Stimulated activated effector memory CD8-positive, alpha-beta T cell treated with anti-CD3 and anti-CD28 coated beads, Interleukin-12 subunit alpha, Interleukin-12 subunit beta, amount 100 ng/mL, for 72 hours (primary cell): Measurements from ENCODE around the gene ZNF397.

Experiments
- ATAC-seq: fragments of 150-1000 bp; cut with Tn5 transposase; 2 replicates; pipeline ENCODE4 v1.10.0; 2021
- DNase-seq, 2 donors: peaks; one replicate each; pipeline ENCODE4 v3.0.0; 2021 to 2022; ENCODE audit warnings: low spot score in 2 of 2
- H3K27ac Mint-ChIP-seq: one replicate; pipeline ENCODE4 v1.8.0; 2022; ENCODE audit warnings: mild to moderate bottlenecking, mixed read lengths
- H3K36me3 Mint-ChIP-seq: one replicate; pipeline ENCODE4 v1.8.0; 2022; ENCODE audit warnings: mild to moderate bottlenecking, mixed read lengths
- H3K4me1 Mint-ChIP-seq: one replicate; pipeline ENCODE4 v1.8.0; 2022; ENCODE audit warnings: mixed read lengths
- H3K4me3 Mint-ChIP-seq: one replicate; pipeline ENCODE4 v1.8.0; 2022; ENCODE audit warnings: mild to moderate bottlenecking, mixed read lengths
- H3K9me3 Mint-ChIP-seq: one replicate; pipeline ENCODE4 v1.8.0; 2022; ENCODE audit warnings: mixed read lengths

ZNF397 gene

GRCh38 chr18:35267809-35268208 lies 27.0 kb downstream of the ZNF397 start:
- peaks cover 35% of the 10 kb centered on the region for H3K4me1 Mint-ChIP-seq

DNA sequence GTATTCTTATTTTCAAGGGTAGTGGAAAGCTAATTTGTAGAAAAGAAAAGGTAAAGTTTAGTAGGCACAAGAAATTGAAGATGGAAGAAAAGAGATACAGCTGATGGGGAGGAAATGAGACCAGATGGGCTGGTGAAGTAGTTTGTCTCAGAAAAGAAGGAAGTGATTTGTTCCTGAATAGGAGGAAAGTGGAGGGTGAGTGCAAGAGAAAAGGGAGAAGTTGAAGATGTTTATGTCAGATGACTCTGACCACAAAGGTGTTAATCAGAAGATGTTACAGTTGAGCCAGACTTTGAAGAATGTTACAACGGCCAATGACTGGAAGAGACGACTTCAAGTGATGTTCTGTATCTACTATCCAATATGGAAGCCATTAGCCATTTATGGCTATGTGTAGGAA lies 28.0 kb downstream of the ZNF397 start:
- H3K4me3 Mint-ChIP-seq = peak overlapping the region; percentile 87
- ATAC-seq (no peak), DNase-seq (no peak)
- peaks cover 13% of the 10 kb centered on the region for H3K9me3 Mint-ChIP-seq
- H3K4me1 Mint-ChIP-seq = peaks cover 35% of the 10 kb centered on the region
- peaks cover 9% of the 10 kb centered on the region for H3K36me3 Mint-ChIP-seq
- H3K27ac Mint-ChIP-seq = no peak overlapping the region

More at GRCh38 chr18:35267809-35268208, 27.0 kb downstream of the ZNF397 start:
- H3K27ac Mint-ChIP-seq = peak overlapping the region; percentile 97
- DNase-seq (no peak), ATAC-seq (no peak)
- peak overlapping the region; percentile 87 for H3K4me3 Mint-ChIP-seq
- H3K9me3 Mint-ChIP-seq = peaks cover 13% of the 10 kb centered on the region
- H3K36me3 Mint-ChIP-seq = peaks cover 19% of the 10 kb centered on the region

DNA sequence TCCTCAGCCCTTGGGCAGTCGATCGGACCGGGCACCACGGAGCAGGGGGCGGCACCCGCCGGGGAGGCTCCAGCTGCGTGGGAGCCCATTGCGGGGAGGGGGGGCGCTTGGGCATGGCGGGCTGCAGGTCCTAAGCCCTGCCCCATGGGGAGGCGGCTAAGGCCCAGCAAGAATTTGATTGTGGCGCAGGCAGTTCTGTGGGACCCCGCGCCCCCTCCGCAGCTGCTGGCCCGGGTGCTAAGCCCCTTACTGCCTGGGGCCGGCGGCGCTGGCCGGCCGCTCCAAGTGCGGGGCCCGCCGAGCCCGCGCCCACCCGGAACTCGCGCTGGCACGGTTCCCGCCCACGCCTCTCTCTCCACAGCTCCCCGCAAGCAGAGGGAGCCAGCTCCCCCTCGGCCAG lies 30.8 kb downstream of the ZNF397 start:
- H3K4me3 Mint-ChIP-seq = no peak overlapping the region
- H3K27ac Mint-ChIP-seq = no peak overlapping the region
- peaks cover 24% of the 10 kb centered on the region for H3K4me1 Mint-ChIP-seq
- DNase-seq (no peak), ATAC-seq (no peak)
- peaks cover 6% of the 10 kb centered on the region for H3K36me3 Mint-ChIP-seq
- H3K9me3 Mint-ChIP-seq = peaks cover 10% of the 10 kb centered on the region

GRCh38 chr18:35276267-35276666 lies 35.4 kb downstream of the ZNF397 start:
- no peaks in the 10 kb centered on the region for H3K36me3 Mint-ChIP-seq
- peaks cover 3% of the 10 kb centered on the region for H3K9me3 Mint-ChIP-seq
- no peak for ATAC-seq
- H3K4me1 Mint-ChIP-seq = peaks cover 12% of the 10 kb centered on the region
- no peak overlapping the region for H3K4me3 Mint-ChIP-seq
- H3K27ac Mint-ChIP-seq = no peak overlapping the region
- no peak for DNase-seq

GRCh38 chr18:35277633-35278032 lies 36.8 kb downstream of the ZNF397 start:
- DNase-seq (no peak), ATAC-seq (peak; percentile 75)
- H3K4me3 Mint-ChIP-seq = no peak overlapping the region
- peaks cover 3% of the 10 kb centered on the region for H3K9me3 Mint-ChIP-seq
- no peaks in the 10 kb centered on the region for H3K36me3 Mint-ChIP-seq
- H3K27ac Mint-ChIP-seq = no peak overlapping the region
- peaks cover 18% of the 10 kb centered on the region for H3K4me1 Mint-ChIP-seq

GRCh38 chr18:35278085-35278484 lies 37.3 kb downstream of the ZNF397 start:
- ATAC-seq (peak; percentile 26), DNase-seq (no peak)
- Mint-ChIP-seq H3K9me3 (peaks cover 3% of the 10 kb centered on the region), H3K4me1 (peaks cover 22% of the 10 kb centered on the region), H3K4me3 (no peak overlapping the region), H3K36me3 (no peaks in the 10 kb centered on the region), H3K27ac (no peak overlapping the region)

- no peak overlapping the region for H3K4me3 Mint-ChIP-seq
- DNase-seq (no peak), ATAC-seq (no peak)
- peaks cover 22% of the 10 kb centered on the region for H3K4me1 Mint-ChIP-seq
- H3K36me3 Mint-ChIP-seq = no peaks in the 10 kb centered on the region
- no peak overlapping the region for H3K27ac Mint-ChIP-seq
- H3K9me3 Mint-ChIP-seq = peaks cover 3% of the 10 kb centered on the region
Measured at GRCh38 chr18:35278969-35279368, 38.1 kb downstream of the ZNF397 start.

- Mint-ChIP-seq H3K9me3 (peaks cover 6% of the 10 kb centered on the region), H3K27ac (no peak overlapping the region), H3K36me3 (no peaks in the 10 kb centered on the region), H3K4me1 (peaks cover 22% of the 10 kb centered on the region), H3K4me3 (no peak overlapping the region)
- DNase-seq = no peak
- ATAC-seq = peak; percentile 88
Measured at GRCh38 chr18:35282353-35282752, 41.5 kb downstream of the ZNF397 start.

- H3K4me3 Mint-ChIP-seq = no peak overlapping the region
- H3K36me3 Mint-ChIP-seq = peaks cover 2% of the 10 kb centered on the region
- H3K9me3 Mint-ChIP-seq = peaks cover 3% of the 10 kb centered on the region
- peaks cover 13% of the 10 kb centered on the region for H3K4me1 Mint-ChIP-seq
- no peak overlapping the region for H3K27ac Mint-ChIP-seq
- ATAC-seq (no peak), DNase-seq (no peak)
Measured at GRCh38 chr18:35283923-35284794, 43.3 kb downstream of the ZNF397 start.

DNA sequence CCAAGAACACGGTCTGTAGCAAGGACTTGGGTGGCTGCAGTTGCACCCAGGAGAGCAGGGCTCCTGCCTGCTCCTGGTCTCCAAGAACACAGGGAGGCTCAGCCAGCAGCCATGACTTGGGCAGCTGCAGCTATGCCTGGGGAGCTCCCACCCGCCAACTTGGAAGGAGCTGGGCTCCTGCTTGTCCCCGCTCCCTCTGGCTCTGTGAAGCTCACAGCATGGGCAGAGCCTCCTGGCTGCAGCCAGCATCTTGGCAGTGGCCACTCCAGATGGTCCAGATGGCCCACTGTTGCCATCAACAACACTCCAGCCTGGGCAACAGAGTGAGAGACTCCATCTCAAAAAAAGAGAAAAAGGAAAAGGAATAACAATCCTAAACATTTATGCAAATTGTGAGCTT lies 44.0 kb downstream of the ZNF397 start:
- Mint-ChIP-seq H3K36me3 (peaks cover 8% of the 10 kb centered on the region), H3K4me1 (peaks cover 19% of the 10 kb centered on the region), H3K9me3 (peaks cover 3% of the 10 kb centered on the region), H3K4me3 (no peak overlapping the region), H3K27ac (no peak overlapping the region)
- DNase-seq (no peak), ATAC-seq (no peak)

DNA sequence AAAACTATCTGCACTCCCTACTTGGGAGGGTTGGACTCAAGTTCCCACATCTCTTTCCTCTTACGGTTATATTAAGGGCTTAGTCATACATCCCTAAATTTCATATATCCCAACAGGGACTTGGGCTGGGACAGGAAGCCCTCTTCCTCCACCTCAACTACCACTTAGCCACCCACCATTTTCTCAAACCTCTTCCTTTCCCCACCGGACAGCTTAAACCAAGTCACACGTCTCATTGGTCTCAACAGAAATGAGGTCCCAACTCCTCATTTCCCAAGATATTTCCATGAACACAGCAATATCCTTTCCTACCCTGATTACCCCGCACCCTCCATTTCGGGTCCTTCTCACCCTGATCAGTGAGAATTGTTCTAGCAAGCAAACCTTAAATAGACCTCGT lies 48.5 kb downstream of the ZNF397 start:
- Mint-ChIP-seq H3K4me1 (peaks cover 47% of the 10 kb centered on the region), H3K9me3 (peaks cover 3% of the 10 kb centered on the region), H3K27ac (peak overlapping the region; percentile 98), H3K4me3 (peak overlapping the region; percentile 95), H3K36me3 (peaks cover 34% of the 10 kb centered on the region)
- ATAC-seq (no peak), DNase-seq (no peak)

DNA sequence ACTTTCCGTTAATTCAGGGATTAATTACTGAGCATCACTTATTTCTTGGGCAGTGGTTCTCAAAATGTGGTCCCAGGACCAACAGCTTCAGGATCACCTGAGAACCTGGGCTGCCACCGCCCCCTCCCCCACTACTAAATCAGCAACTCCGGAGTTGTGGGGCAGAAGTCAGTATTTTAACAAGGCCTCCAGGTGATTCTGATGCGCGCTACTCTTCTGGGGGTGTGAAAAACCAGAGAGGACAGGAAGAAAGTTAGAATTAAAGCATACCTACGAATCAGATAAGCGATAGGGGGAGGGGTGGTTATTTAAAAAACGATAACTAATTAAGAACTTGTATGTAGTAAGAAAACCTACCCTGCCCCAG lies 48.9 kb downstream of the ZNF397 start:
- H3K36me3 Mint-ChIP-seq = peaks cover 38% of the 10 kb centered on the region
- peaks cover 47% of the 10 kb centered on the region for H3K4me1 Mint-ChIP-seq
- H3K9me3 Mint-ChIP-seq = peaks cover 3% of the 10 kb centered on the region
- peak; percentile 39 for ATAC-seq
- no peak for DNase-seq
- H3K27ac Mint-ChIP-seq = peak overlapping the region; percentile 98
- peak overlapping the region; percentile 95 for H3K4me3 Mint-ChIP-seq

DNA sequence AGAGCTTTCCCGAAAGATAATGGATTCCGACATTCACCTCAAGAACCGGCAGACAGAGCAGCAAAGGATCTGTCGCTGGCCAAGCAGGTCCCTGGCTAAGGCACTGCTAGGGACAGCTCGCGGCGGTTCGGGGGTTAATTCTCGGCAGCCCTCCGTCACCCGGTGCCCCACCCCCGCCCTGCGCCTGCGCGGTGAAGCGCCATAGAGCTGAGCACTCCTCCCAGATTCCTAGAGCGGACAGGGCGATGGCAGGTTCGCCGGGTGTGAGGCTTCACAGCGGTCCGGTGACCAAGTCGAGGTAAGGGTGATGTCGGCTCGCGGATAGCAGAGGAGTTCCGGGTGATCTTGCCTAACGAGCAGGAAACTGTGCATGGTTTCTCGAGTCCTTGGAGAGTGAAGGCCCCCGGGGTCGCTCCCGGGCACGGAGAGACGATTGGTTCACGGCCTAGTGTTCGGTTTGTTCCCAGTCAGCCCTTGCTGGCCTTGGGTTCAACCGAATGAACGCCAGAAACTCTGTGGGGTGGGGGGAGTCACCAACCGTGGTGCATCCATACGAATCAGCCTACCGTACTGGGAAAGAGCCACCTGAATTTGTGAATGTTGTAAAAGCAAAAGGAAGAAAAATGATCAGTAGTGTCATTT lies 49.4 kb downstream of the ZNF397 start, which contains the start of gene ZSCAN30:
Gene ZSCAN30 (minus strand): TSS at position 136 of the 642 bp plus-strand sequence. CDS start 25,877 bp downstream, outside the sequence.
- peak within 1 kb of the TSS; percentile 95 for H3K4me3 Mint-ChIP-seq
- ATAC-seq (peak; percentile 98), DNase-seq (peak; percentile 94 to 98)
- peaks cover 3% of the 10 kb centered on the region for H3K9me3 Mint-ChIP-seq
- H3K36me3 Mint-ChIP-seq = peaks cover 43% of the 10 kb centered on the region
- peaks cover 52% of the 10 kb centered on the region for H3K4me1 Mint-ChIP-seq
- peak within 1 kb of the TSS; percentile 98 for H3K27ac Mint-ChIP-seq

- no peak for DNase-seq
- Mint-ChIP-seq H3K36me3 (peaks cover 52% of the 10 kb centered on the region), H3K4me3 (peak overlapping the region; percentile 95), H3K27ac (peak overlapping the region; percentile 98), H3K4me1 (peaks cover 59% of the 10 kb centered on the region), H3K9me3 (no peaks in the 10 kb centered on the region)
- no peak for ATAC-seq
Measured at GRCh38 chr18:35291166-35291565, 50.3 kb downstream of the ZNF397 start.

DNA sequence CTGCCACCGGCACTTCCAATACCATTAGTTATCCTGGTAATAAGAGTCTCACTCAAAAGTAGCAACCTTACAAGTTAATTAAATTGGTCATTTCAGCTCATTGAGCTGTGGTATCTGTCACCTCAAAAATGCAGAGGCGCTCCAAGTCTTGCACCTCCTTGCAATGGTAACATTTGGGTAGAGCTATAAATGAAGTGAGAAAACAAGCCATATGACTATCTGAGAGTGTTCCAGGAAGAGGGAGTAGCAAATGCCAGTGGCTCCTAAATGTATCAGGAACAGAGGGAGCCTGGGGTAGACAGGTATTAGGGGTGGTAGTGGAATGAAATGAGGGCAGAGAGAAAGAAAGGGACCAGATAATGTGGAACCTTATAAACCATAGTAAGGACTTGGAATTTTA lies 55.2 kb downstream of the ZNF397 start:
- Mint-ChIP-seq H3K27ac (no peak overlapping the region), H3K9me3 (peaks cover 2% of the 10 kb centered on the region), H3K4me1 (peaks cover 41% of the 10 kb centered on the region), H3K36me3 (peaks cover 38% of the 10 kb centered on the region), H3K4me3 (no peak overlapping the region)
- ATAC-seq (no peak), DNase-seq (no peak)

DNA sequence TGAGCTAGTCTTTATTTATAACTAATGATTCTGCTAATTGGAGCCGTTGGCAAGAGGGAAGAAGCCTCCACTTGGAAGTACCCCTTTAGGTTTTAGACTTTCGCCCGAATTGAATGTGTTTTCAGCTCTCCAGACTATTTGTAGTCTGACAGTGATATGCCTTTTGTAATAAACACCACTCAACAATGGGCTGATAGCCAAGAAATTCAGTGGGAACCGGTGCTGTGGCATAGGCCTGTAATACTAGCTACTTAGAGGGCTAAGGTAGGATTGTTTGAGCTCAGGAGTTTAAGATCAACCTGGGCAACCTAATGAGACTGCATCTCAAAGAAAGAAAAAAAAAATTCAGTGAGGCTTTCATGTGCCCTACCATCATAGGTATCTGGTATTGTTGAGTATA lies 62.8 kb downstream of the ZNF397 start:
- ATAC-seq (no peak), DNase-seq (no peak)
- no peak overlapping the region for H3K27ac Mint-ChIP-seq
- H3K4me3 Mint-ChIP-seq = no peak overlapping the region
- peaks cover 23% of the 10 kb centered on the region for H3K9me3 Mint-ChIP-seq
- H3K4me1 Mint-ChIP-seq = no peaks in the 10 kb centered on the region
- peaks cover 29% of the 10 kb centered on the region for H3K36me3 Mint-ChIP-seq
